ENCODE data around the gene MSANTD7. TPM values are rescaled to one million over a fixed set of nuclear protein-coding genes. Genes with fewer than 3 reads are reported as not detected.
"Not testable (repeated sequence)": the region's sequence is repeated elsewhere in the genome, so short reads cannot be mapped to it uniquely, and the experiment has no call there.

MSANTD7 gene, protein sequence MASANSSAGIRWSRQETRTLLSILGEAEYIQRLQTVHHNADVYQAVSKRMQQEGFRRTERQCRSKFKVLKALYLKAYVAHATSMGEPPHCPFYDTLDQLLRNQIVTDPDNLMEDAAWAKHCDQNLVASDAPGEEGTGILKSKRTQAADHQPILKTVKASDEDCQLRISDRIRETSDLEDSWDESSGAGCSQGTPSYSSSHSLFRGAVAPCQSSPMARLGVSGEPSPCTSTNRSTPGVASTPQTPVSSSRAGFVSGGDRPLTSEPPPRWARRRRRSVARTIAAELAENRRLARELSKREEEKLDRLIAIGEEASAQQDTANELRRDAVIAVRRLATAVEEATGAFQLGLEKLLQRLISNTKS
- polyA plus RNA-seq (ENCODE audit: insufficient read length in 3 of 3) = 10 to 100 TPM; 15.4 to 17.3 (median 16.9) TPM
- long read RNA-seq, donor 1, full-length matches to known transcripts = 4 of 4 reads
- long read RNA-seq, donor 1, partial matches to known transcripts = 0 of 4 reads
- long read RNA-seq, donor 1, other reads (novel, unspliced or antisense) = 0 of 4 reads
- long read RNA-seq, donor 2, full-length matches to known transcripts = 1 of 1 reads
- long read RNA-seq, donor 2, partial matches to known transcripts = 0 of 1 reads
- long read RNA-seq, donor 2, other reads (novel, unspliced or antisense) = 0 of 1 reads
- long read RNA-seq, donor 3 = 0 reads
- long read RNA-seq, donor 4, full-length matches to known transcripts = 3 of 3 reads
- long read RNA-seq, donor 4, partial matches to known transcripts = 0 of 3 reads
- long read RNA-seq, donor 4, other reads (novel, unspliced or antisense) = 0 of 3 reads
- long read RNA-seq, donor 5 = 0 reads
- long read RNA-seq, donor 6, full-length matches to known transcripts = 4 of 9 reads
- long read RNA-seq, donor 6, partial matches to known transcripts = 5 of 9 reads
- long read RNA-seq, donor 6, other reads (novel, unspliced or antisense) = 0 of 9 reads
- long read RNA-seq, donor 7, full-length matches to known transcripts = 4 of 4 reads
- long read RNA-seq, donor 7, partial matches to known transcripts = 0 of 4 reads
- long read RNA-seq, donor 7, other reads (novel, unspliced or antisense) = 0 of 4 reads
- long read RNA-seq, donor 8, full-length matches to known transcripts = 6 of 11 reads
- long read RNA-seq, donor 8, partial matches to known transcripts = 5 of 11 reads
- long read RNA-seq, donor 8, other reads (novel, unspliced or antisense) = 0 of 11 reads
- long read RNA-seq, donor 9, full-length matches to known transcripts = 2 of 2 reads
- long read RNA-seq, donor 9, partial matches to known transcripts = 0 of 2 reads
- long read RNA-seq, donor 9, other reads (novel, unspliced or antisense) = 0 of 2 reads
- long read RNA-seq, donor 10, full-length matches to known transcripts = 2 of 10 reads
- long read RNA-seq, donor 10, partial matches to known transcripts = 8 of 10 reads
- long read RNA-seq, donor 10, other reads (novel, unspliced or antisense) = 0 of 10 reads
- long read RNA-seq, donor 11, full-length matches to known transcripts = 1 of 1 reads
- long read RNA-seq, donor 11, partial matches to known transcripts = 0 of 1 reads
- long read RNA-seq, donor 11, other reads (novel, unspliced or antisense) = 0 of 1 reads
- long read RNA-seq, donor 12, full-length matches to known transcripts = 1 of 1 reads
- long read RNA-seq, donor 12, partial matches to known transcripts = 0 of 1 reads
- long read RNA-seq, donor 12, other reads (novel, unspliced or antisense) = 0 of 1 reads
- long read RNA-seq, donor 13 = 0 reads
- long read RNA-seq, donor 14, full-length matches to known transcripts = 4 of 4 reads
- long read RNA-seq, donor 14, partial matches to known transcripts = 0 of 4 reads
- long read RNA-seq, donor 14, other reads (novel, unspliced or antisense) = 0 of 4 reads
- long read RNA-seq, donor 15, full-length matches to known transcripts = 4 of 4 reads
- long read RNA-seq, donor 15, partial matches to known transcripts = 0 of 4 reads
- long read RNA-seq, donor 15, other reads (novel, unspliced or antisense) = 0 of 4 reads
- long read RNA-seq, donor 16, full-length matches to known transcripts = 3 of 9 reads
- long read RNA-seq, donor 16, partial matches to known transcripts = 6 of 9 reads
- long read RNA-seq, donor 16, other reads (novel, unspliced or antisense) = 0 of 9 reads

DNA sequence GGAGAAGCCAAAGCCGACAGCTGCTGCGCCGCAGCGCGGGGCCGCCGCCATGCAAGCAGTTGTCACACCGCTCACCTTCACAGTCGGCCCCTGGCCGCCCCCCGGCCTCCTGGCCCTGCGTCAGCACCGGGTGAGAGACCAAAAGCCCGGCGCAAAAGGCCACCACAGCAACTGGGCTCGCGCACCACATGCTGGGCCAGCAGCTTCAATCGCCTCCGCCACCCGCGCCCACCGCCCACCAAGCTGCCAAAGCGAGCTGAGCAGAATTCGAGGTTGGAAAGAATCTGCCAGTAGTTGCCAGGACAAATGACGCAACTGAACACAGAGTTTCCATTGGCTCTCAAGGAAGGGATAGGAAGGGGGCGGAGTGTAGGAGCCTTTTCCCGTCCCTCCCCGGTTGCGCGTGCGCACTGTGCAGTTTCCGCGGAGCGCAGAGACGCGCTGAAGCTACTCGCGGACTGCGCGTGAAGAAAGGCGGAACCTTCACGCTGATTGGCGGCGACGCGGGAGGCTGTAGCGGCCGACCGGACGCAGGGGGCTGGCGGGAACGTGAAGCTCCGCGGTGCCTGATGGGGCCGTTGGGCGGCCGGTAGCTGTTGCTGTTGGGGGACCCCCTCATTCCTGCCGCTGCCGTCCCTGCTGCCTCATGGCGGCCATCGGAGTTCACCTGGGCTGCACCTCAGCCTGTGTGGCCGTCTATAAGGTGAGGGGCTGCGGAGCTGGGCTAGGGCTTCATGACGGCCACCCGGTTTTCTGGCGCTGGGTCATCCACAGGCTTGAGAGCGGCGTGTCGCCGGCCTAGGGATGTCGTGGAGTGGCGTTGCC is at the start of gene MSANTD7, which contains the start of the genes CDNF and HSPA14:
MSANTD7 (plus strand) TSS at position 550 of the 825 bp plus-strand sequence. CDS start 3,979 bp downstream, outside the sequence.
CDNF (minus strand) TSS at position 281 of the 825 bp plus-strand sequence; CDS start at position 190, 91 bp downstream.
HSPA14 (plus strand) TSS at position 550 of the 825 bp plus-strand sequence; CDS start at position 647, 97 bp downstream.
- DNase-seq (ENCODE audit: extremely low read depth in 1 of 11, low read depth in 9 of 11, low spot score in 4 of 11) = peak; percentile 99 to 100 (median 100)

DNA sequence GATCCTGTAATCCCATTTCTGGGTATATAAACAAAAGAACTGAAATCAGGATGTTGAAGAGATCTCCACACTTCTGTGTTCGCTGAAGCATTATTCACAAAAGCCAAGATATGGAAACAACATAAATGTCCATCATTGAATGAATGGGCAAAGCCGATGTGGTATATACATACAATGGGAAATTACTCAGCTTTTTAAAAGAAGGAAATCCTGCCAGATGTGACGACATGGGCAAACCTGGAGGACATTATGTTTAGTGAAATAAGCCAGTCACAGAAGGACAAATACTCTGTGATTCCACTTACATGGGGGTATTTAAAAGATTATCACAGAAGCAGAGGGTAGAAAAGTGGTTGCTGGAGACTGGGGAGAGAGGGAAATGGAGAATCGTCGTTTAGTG is 39.5 kb upstream of the MSANTD7 start:
- no peak for DNase-seq (ENCODE audit: extremely low read depth in 1 of 11, low read depth in 9 of 11, low spot score in 4 of 11)

DNA sequence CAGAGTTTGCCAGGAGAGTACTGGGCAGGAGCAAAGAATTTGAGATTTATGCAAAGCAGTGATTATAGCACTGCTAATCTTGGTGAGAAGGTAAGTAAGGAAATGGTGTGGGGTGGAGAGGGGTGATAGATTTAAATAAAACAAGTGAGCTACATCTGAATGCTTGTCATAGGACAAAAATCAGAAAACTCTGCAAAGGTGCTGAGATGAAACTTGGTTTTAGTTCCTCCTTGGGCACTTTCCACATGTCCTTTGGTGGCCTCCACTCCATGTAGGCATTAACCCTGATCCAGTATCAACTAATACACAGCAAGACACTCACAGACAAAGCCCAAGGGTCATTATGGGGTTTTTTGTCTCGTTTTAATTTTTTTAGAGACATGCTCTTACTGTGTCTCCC is 37.7 kb upstream of the MSANTD7 start:
- DNase-seq (ENCODE audit: extremely low read depth in 1 of 11, low read depth in 9 of 11, low spot score in 4 of 11) = no peak

DNA sequence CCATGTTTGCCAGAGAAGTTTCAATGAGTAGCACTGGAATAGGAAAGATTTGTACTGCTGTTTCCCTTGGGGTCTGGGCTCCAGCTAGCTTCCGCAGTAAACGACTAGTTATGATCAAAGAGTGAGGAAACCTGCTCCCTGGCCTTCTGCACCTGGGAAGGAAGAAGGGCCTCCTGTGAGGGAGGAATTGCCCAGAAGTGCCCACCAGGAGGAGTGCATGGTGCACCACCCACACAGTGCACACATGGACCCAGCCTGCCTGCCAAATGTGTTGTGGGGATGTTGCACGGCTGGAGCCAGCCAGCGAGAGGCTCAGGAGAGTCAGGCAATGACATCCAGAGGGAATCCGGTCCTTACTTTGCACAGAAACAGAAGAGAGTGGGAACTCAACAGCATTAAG is 36.4 kb upstream of the MSANTD7 start:
- peak in 1 of 11 donors; percentile 7 for DNase-seq (ENCODE audit: extremely low read depth in 1 of 11, low read depth in 9 of 11, low spot score in 4 of 11)

DNA sequence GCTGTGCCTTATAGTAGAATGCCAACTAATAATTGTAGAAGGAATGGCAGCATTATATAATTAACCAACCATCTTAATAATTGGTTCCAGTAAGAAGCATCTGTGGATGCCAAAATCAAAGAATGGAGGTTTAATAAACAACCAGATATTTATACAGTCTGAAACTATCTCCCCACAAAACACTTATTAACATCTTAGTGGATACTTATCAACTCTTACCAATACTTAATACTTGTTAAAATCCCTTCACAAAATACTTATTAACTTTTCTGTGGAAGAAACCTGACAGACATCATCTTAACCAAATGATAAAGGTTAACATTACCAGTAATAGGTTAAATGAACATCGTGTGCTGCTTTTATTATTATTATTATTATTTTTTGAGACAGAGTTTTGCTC is 34.3 kb upstream of the MSANTD7 start:
- no peak for DNase-seq (ENCODE audit: extremely low read depth in 1 of 11, low read depth in 9 of 11, low spot score in 4 of 11)

DNA sequence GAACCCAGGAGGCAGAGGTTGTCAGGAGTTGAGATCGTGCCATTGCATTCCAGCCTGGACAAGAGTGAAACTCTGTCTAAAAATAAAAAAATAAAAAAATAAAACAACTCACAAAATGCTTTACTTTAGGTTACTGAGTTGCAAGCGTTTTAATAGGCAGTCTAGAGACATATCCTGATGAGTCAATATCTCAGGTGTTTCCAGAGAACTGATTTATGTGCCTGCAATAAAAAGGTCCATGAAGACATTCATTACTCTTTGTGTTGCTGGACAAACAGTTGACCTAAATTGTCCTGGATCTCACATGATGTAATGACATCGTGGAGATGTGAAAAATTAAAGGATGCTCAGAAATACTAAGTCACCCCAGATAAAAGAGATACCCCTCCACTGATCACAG is 31.8 kb upstream of the MSANTD7 start:
- no peak for DNase-seq (ENCODE audit: extremely low read depth in 1 of 11, low read depth in 9 of 11, low spot score in 4 of 11)

DNA sequence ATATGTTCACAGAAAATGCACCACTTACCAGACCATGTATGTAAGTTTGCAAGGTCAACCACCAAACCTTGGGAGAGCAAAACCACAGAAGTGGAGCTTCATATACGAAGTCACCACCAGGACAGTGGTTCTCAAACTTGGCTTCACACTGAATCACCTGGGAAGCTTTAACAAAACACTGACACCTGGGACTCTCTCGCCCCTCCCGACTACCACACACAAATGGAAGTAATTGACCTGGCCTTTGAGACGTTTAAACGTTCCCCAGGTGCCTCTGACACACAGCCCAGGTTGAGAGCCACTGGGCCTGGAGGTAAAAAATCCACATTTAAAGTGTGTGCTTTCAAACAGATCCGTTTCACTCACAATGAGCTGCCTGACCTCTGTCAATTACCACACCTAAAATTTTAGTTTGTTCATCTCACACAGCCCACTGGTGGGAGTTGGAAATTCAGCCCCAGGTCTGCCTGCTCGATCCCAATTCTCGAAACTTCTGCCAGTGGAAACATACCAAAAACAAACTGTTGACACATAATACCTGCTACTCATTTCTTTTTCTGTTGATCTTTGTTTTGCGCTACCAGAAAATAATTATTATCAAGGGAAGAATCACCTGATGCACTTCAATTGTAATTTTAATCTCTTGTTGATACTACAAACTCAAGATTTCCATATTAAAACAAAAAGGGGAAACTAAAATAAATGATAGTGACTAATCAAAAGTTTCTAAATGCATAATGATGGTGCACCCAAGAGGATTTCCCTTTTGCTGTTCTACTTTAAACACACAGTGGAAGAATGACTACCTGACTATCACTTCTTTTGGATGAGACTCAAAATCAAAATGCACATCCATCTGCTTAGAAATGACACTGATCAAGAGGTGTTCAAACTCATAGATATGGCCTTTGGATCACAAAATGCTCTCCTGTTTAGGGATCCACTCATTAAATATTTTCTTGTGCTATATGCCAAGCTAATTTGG is 26.8 kb upstream of the MSANTD7 start:
- DNase-seq (ENCODE audit: extremely low read depth in 1 of 11, low read depth in 9 of 11, low spot score in 4 of 11) = no peak

DNA sequence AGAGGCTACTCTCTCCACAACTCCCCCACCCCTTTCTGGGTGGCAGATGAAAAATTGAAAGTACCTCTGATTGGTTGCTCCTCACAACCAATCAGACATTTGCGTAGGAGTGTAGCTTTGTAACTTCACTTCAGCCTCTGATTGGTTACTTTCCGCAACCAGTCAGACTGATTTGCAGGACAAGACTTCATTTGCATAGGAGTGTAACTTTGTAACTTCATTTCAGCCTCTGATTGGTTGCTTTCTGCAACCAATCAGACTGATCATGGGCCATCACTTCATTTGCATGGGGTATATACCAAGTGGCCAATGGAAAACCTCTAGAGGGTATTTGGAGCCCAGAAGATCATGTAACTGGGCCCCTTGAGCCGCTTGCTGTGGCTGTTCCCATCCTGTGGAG is 25.8 kb upstream of the MSANTD7 start:
- no peak for DNase-seq (ENCODE audit: extremely low read depth in 1 of 11, low read depth in 9 of 11, low spot score in 4 of 11)

DNA sequence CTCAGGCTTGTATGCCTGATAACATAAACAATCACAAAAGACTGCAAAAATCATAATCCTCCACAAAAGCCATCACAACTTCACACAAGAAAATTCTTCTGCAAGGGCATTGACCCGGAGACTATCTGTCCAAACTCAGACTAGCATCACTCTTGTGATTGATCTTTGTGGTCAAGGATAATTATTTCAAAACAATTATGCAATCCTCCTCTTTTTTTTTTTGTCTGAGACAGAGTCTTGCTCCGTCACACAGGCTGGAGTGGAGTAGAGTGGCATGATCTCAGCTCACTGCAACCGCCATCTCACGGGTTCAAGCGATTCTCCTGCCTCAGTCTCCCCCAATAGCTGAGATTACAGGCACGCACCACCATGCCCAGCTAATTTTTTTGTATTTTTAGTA is 22.4 kb upstream of the MSANTD7 start:
- DNase-seq (ENCODE audit: extremely low read depth in 1 of 11, low read depth in 9 of 11, low spot score in 4 of 11) = no peak

DNA sequence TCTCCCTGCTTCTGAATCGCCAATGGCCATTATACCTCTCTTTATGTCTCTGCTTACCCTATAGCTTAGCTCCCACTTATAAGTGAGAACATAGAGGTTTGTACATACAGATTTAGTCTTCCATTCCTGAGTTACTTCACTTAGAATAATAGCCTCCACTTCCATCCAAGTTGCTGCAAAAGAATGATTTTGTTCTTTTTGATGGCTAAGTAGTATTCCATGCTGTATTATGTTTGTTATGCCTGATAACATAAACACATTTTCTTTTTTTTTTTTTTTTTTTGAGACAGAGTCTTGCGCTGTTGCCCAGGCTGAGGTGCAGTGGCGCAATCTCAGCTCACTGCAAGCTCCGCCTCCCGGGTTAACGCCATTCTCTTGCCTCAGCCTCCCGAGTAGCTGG is 21.4 kb upstream of the MSANTD7 start:
- DNase-seq (ENCODE audit: extremely low read depth in 1 of 11, low read depth in 9 of 11, low spot score in 4 of 11) = not testable (repeated sequence)

DNA sequence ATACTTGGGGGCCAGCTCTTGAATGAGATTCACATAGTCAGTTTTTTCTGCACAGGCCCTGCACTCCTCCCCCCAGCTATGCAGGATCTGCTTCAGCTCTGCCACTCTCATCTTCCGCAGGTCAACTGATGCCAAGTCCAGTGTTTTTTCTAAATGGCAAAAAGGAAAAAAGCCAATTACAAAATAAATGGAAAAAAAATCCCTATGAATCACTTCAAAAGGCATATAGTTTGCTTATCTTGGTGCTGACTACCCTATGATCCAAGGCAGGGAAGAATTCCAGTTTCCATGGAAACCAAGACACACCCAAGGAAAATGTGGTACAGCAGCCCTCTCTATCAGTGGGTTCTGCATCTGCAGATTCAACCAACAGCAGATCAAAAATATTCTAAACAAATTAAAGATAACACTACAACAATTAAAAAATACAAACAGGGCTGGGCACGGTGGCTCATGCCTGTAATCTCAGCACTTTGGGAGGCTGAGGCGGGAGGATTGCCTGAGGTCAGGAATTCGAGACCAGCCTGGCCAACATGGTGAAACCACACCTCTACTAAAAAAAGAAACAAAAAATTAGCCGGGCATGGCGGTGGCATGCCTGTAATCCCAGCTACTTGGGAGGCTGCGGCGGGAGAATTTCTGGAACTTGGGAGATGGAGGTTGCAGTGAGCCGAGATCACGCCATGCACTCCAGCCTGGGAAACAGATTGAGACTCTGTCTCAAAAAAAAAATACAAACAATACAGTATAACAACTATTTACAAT is 17.9 kb upstream of the MSANTD7 start:
- DNase-seq (ENCODE audit: extremely low read depth in 1 of 11, low read depth in 9 of 11, low spot score in 4 of 11) = no peak

DNA sequence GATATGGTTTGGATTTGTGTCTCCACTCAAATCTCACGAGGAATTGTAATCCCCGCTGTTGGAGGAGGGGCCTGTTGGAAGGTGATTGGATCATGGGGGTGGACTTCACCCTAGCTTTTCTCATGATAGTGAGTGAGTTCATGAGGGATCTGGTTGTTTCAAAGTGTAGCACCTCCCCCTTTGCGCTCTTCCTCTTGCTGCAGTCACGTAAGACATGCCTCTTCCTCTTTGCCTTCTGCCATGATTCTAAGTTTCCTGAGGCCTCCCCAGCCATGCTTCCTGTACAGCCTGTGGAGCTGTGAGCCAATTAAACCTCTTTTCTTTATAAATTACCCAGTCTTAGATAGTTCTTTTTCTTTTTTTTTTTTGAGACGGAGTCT is 17.3 kb upstream of the MSANTD7 start:
- no peak for DNase-seq (ENCODE audit: extremely low read depth in 1 of 11, low read depth in 9 of 11, low spot score in 4 of 11)

DNA sequence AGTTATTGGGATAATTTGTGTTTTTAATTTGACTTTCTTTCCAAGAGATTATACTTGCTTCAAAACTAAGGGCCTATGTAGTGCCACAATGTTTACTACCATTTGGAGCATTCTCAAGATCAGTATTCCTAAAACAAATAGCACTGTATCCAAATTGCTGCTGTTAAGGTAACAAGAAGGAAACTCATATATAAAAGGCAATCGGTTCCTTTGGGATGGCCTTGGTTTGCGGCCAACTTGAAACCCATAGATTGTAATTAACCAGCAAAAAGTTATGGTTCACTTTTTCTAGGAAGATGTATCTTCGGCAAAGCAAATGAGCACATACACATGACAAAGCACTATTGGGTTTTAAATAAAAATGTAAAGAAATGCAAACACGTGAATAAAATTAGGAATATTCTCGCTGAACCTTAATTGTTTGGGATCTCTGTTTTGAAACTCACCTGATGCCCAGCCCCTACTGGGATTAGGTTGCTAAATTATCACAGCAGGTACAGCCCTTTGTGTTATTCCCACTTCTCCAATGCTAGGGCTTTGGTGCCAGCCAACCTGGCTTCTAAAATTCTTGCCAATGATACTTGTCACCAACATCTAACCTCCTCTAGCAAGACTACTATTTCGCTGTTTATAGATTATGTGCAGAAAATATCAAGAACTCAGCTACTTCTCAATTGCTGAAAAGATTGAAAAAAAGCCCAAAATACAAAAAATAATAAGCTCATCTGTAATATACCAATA is 16.3 kb upstream of the MSANTD7 start:
- DNase-seq (ENCODE audit: extremely low read depth in 1 of 11, low read depth in 9 of 11, low spot score in 4 of 11) = no peak
